Calu3 (cell line): Measurements from ENCODE around the gene MISP. TPM values are rescaled to one million over a fixed set of nuclear protein-coding genes. Genes with fewer than 3 reads are reported as not detected.
"Not testable (repeated sequence)": the region's sequence is repeated elsewhere in the genome, so short reads cannot be mapped to it uniquely, and the experiment has no call there.

ENCODE experiments used
- BruUV-seq: library from RNA; stranded (reverse); fragments of 400-500 nt; replicated peaks from 2 replicates; lab custom pipeline; 2021; lab: Mats Ljungman, UMichigan
- CTCF ChIA-PET: fragments of 300-600 bp; sonication (Branson Sonifier 250); formaldehyde crosslinking; loops from one replicate; lab custom pipeline; 2022; ENCODE audit warnings: antibody characterized with exemption; lab: Charles Lee
- DNase-seq: peaks from one replicate; pipeline ENCODE4 v3.0.0; 2022
- H3K27ac Mint-ChIP-seq: one replicate; pipeline ENCODE4 v1.8.0; 2022; ENCODE audit warnings: mixed read lengths; ENCODE audit not compliant: unreplicated experiment
- H3K27me3 Mint-ChIP-seq: one replicate; pipeline ENCODE4 v1.8.0; 2022; ENCODE audit warnings: mixed read lengths; ENCODE audit not compliant: unreplicated experiment
- H3K36me3 Mint-ChIP-seq: one replicate; pipeline ENCODE4 v1.8.0; 2022; ENCODE audit warnings: mild to moderate bottlenecking, moderate library complexity, mixed read lengths; ENCODE audit not compliant: insufficient read depth, unreplicated experiment
- H3K4me1 Mint-ChIP-seq: one replicate; pipeline ENCODE4 v1.8.0; 2022; ENCODE audit warnings: mild to moderate bottlenecking, low read depth, mixed read lengths; ENCODE audit not compliant: unreplicated experiment
- H3K4me3 Mint-ChIP-seq: one replicate; pipeline ENCODE4 v1.8.0; 2022; ENCODE audit warnings: mild to moderate bottlenecking, low read depth, moderate library complexity, mixed read lengths; ENCODE audit not compliant: unreplicated experiment
- H3K9me3 Mint-ChIP-seq: one replicate; pipeline ENCODE4 v1.8.0; 2022; ENCODE audit warnings: low read depth, mixed read lengths; ENCODE audit not compliant: unreplicated experiment
- intact Hi-C: fragments of 100-400 bp; cut with micrococcal nuclease; formaldehyde crosslinking; loops from one replicate; pipeline ENCODE4 v1.10.0; 2022; ENCODE audit not compliant: unreplicated experiment
- total RNA-seq: library from RNA; stranded (reverse); gene quantifications from 2 replicates; pipeline ENCODE4 v1.2.3, GENCODE V29; 2022
- TF ChIP-seq, protein P1 (sequence below): fragments of 200-600 bp; IDR thresholded peaks from one replicate; pipeline ENCODE4 v1.8.0; 2022; ENCODE audit warnings: antibody characterized with exemption; ENCODE audit not compliant: unreplicated experiment

MISP gene
- total RNA-seq, 1 experiment from 2014 or later: 73.9 TPM

DNA sequence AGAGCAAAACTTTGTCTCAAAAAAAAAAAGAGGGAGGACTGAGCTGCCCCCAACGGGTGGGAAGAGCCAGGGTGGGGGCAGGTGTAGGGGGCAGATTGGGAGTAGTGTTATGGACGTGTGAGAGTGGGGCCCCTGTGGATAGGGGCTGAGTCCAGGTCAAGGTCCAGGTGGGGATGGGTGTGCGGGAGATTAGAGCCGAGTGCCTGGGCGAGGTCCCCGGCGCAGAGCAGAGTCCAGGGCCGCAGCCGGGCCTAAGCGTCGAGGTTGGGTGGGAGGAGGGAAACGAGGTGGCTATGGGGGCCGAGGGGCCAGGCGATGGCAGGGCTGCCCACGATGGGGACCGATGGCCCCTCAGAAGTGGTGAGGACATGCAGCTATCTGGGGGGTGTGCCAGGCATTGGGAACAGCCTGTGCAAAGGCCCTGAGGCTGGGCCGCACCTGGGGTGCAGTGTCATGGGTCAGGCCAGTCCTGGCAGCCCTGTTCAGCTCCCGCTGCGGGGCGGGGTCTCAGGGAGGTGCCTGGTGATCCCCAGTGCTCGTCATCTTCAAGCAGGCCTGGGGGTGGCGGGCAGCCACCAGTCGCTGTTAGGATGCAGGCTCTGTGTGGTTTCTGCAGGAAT, 12.3 kb upstream of the MISP start:
- Mint-ChIP-seq H3K27ac (no peak overlapping the region), H3K4me3 (no peak overlapping the region), H3K9me3 (no peaks in the 10 kb centered on the region), H3K27me3 (peaks cover 15% of the 10 kb centered on the region), H3K36me3 (peaks cover 3% of the 10 kb centered on the region), H3K4me1 (peaks cover 8% of the 10 kb centered on the region)
- TF ChIP-seq, protein P1, sequence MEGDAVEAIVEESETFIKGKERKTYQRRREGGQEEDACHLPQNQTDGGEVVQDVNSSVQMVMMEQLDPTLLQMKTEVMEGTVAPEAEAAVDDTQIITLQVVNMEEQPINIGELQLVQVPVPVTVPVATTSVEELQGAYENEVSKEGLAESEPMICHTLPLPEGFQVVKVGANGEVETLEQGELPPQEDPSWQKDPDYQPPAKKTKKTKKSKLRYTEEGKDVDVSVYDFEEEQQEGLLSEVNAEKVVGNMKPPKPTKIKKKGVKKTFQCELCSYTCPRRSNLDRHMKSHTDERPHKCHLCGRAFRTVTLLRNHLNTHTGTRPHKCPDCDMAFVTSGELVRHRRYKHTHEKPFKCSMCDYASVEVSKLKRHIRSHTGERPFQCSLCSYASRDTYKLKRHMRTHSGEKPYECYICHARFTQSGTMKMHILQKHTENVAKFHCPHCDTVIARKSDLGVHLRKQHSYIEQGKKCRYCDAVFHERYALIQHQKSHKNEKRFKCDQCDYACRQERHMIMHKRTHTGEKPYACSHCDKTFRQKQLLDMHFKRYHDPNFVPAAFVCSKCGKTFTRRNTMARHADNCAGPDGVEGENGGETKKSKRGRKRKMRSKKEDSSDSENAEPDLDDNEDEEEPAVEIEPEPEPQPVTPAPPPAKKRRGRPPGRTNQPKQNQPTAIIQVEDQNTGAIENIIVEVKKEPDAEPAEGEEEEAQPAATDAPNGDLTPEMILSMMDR: no peak
- CTCF ChIA-PET: no interaction called here
- no peak for DNase-seq
- BruUV-seq: no TSS peak
- intact Hi-C loops: no loop called here

DNA sequence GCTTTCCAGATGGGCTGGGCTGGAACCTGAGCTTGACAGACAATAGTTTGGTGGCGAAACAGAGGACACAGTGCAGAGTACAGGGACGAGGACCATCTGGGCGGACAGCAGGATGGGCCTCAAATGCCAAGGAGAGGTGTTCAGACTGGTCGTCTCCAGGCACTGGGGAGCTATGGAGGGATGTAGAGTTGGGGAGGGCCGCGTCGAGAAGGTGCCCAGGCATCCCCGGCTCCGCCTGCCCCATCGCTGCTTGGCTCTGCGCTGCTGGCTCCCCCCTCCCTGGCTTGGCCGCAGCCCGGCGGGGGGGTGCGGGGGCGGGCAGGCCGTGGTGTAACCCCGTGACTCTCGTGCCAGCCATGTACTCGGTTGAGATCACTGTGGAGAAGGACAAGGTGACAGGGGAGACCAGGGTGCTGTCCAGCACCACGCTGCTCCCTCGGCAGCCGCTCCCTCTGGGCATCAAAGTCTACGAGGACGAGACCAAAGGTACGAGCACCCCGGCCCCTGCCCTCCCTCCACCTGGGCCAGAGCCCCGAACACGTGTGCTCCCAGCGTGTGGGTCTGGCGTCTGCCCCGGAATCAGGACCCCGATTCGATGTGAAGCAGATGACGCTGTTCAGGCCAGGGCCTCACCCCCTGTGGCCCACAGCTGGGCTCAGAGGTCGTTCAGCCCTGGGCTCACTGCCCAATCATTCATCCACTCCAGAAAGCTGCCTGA, 10.8 kb upstream of the MISP start:
- BruUV-seq: no TSS peak
- Mint-ChIP-seq H3K36me3 (peaks cover 3% of the 10 kb centered on the region), H3K4me1 (peaks cover under 1% of the 10 kb centered on the region), H3K9me3 (no peaks in the 10 kb centered on the region), H3K27ac (no peak overlapping the region), H3K4me3 (no peak overlapping the region), H3K27me3 (peaks cover 11% of the 10 kb centered on the region)
- TF ChIP-seq, protein P1: no peak
- DNase-seq: no peak
- intact Hi-C loops: no loop called here
- CTCF ChIA-PET: no interaction called here

DNA sequence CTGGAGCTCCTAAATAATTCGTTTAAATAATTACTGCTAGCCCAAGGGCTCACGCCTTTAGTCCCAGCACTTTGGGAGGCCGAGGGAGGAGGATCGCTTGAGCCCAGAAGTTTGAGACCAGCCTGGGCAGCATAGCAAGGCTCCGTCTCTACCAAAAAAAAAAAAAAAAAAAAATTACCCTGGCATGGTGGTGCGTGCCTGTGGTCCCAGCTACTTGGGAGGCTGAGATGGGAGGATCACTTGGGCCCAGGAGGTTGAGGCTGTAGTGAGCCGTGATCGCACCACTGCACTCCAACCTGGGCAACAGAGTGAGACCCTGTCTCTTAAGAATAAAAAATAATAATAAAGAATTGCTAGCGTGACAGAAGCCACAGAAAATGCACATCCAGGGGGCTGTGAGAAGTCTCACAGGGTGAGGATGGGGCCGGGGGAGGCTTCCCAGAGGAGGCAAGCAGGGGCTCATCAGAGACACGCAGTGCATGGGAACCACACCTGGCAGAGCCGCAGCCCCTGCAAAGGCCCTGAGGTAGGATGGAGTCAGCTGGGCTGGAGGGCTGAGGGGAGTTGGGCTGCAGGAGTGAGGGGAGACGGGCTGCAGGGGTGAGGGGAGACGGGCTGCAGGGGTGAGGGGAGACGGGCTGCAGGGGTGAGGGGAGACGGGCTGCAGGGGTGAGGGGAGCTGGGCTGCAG, 10.0 kb upstream of the MISP start:
- CTCF ChIA-PET, H3K27ac Mint-ChIP-seq, BruUV-seq, H3K4me1 Mint-ChIP-seq, H3K9me3 Mint-ChIP-seq, intact Hi-C loops, H3K4me3 Mint-ChIP-seq, H3K36me3 Mint-ChIP-seq, DNase-seq: not testable (repeated sequence)
- H3K27me3 Mint-ChIP-seq: peaks cover 11% of the 10 kb centered on the region

DNA sequence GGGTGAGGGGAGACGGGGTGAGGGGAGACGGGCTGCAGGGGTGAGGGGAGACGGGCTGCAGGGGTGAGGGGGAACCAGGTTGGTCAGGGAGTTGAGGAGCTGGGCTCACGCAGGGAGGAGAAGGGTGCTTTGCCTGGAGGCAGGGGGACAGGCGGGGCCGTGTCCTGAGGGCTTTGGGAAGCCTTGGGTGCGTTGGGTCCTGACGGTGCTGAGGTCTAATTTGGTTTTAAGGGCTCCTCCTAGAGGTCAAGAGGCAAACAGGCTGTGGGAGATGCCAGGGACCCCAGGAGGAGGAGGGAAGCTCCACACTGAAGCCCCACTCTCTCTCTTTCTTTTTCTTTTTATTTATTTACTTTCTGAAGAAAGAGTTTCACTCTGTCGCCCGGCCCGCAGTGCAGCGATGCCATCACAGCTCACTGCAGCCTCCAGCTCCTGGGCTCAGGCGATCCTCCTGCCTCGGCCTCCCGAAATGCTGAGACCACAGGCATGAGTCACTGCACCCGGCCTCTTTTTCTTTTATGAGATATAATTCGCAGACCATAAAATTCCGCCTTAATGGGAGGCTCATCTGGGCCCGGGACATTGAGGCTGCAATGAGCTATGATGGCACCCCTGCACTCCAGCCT, 9.3 kb upstream of the MISP start:
- H3K9me3 Mint-ChIP-seq: no peaks in the 10 kb centered on the region
- TF ChIP-seq, protein P1: no peak
- CTCF ChIA-PET: interaction anchor here (0.9 kb wide), 1 partner anchor 9 kb away, joined by 4 read pairs; the partner anchor contains the start of gene MISP
- no peaks in the 10 kb centered on the region for H3K4me1 Mint-ChIP-seq
- DNase-seq: no peak
- intact Hi-C loops: no loop called here
- peaks cover 3% of the 10 kb centered on the region for H3K36me3 Mint-ChIP-seq
- no peak overlapping the region for H3K4me3 Mint-ChIP-seq
- no TSS peak for BruUV-seq
- peaks cover 11% of the 10 kb centered on the region for H3K27me3 Mint-ChIP-seq
- no peak overlapping the region for H3K27ac Mint-ChIP-seq
